SK-N-DZ (cell line): Measurements from ENCODE around the gene PHLPP1.
A peak's percentile ranks its signal among the peaks of the same experiment; 100 is the strongest.

Experiments
- DNase-seq: peaks from one replicate; pipeline ENCODE4 v3.0.0-alpha.2; 2015; ENCODE audit warnings: low spot score

PHLPP1 gene

DNA sequence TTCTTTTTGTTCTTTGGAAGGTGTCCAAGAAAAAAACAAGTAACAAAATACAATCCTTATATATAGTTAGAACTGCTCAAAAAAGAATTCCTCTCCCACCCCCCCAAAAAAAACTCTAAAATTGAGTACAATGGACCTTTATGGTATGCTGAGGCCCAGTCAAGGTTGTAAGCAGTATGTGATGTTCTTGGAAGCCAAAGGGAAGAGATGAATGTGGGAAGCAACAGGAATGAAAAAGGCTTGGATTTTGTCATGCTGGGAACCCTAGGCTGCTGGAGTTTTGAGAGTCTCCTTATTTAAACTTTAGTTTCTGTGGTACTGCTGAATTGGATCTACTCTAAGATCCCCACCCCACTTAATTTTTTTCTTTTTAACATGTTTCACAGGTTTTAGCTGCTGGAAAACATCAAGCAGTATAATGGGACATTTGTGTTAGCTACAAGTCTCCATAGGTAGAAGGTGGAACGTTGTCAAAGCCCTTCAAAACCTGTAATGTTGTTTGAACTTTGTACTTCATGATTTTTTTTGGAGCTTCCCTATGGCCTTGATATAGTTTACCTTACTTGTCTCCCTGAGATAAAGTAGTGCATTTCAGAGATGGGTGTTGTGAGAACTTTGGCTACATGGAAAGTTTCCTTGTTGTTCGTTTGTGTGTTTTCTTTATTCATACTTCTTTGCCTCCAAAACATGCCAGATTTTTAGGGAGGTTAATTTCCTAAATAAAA is 57.7 kb downstream of the PHLPP1 start:
- no peak for DNase-seq

DNA sequence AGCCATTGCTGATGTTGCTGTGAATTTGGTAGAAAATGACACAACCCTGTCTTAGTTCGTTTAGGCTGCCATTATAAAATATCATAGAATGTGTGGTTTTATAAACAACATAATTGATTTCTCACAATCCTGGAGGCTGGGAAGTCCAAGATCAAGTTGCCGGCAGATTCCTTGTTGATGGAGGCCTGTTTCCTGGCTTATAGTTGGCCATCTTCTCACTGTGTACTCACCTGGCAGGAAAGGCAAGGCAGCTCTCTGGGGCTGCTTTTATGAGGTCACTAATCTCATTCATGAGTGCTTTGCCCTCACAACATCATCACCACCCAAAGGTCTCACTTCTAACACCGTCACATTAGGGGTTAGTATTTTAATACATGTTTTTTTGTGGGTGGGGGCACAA is 58.4 kb downstream of the PHLPP1 start:
- no peak for DNase-seq

DNA sequence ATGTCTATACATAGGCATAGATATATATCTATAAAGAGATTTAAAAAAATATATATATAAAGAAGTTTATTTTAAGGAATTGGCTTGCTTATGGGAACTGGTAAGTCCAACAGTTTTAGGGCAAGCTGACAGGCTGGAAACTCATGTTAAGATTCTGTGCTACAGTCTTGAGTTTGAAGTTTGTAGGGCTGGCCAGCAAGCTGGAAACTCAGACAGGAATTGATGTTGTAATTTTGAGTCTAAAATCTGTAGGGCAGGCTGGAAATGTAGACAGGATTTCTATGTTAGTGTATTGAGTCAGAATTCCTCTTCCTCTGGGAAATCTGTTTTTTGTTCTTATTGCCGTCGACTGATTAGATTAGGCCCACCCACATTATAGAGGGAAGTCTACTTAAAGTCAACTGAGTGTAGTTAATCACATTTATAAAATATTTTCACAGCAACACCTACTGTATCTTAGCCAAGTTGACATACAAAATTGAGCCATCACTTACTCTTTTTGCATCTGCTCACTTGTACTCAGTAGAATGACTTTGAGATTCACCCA is 60.8 kb downstream of the PHLPP1 start:
- no peak for DNase-seq

DNA sequence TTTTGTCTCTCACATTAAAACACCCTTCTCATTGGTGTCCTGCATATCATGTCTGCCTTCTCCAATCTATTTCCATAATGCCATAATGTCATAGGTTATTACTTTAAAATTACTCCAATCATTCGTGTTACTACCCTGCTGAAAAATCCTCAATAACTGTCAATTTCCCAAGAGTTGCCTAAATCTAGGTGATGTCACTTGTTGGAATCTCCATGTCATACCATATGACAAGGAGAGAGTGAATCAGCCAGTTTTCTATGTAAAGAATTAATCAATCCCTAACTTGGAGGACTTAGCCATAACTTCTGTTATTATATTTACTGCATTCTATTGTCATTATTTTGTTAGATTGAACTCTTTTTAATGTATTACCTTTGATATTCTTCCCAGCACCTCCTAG is 62.5 kb downstream of the PHLPP1 start:
- no peak for DNase-seq

DNA sequence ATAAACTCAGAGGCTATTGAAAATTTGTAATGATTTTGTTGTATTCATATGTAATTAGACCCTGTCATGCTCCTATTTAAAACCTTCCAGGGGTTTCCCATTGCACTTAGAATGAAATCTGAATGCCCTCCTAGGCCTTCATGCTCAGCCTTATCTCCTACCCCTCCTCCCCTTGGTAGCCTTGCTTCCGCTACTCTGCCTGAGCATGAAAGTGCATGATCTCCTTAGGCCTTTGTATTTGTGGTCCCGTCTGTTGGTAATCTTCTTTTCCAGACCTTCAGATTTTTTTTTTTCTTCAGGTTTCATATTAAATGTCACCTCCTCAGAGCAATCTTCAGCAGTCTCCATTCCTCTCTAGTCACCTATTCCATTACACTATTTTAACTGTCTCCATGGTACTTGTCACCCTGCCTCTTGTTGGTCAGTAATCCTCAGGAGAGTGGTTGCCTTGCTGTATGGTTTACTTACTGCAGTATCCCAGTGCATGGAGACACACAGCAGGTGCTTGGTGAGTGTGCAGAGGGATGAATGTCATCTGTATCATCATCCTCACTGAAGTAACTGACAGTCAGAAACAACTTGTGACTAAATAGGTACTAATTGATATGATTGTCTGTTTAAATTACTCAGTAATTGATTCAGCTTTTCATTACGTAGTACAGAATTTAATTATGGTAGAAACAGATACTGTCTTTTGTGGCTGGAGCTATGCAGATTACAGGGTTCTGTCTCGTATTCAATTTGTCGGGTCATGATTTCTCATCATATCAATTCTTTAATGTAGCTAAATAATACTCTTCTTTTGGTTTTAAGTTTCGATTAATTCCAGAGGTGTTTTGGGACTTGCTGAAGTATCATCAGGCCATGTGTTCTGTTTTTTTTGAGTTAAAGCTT is 63.9 kb downstream of the PHLPP1 start:
- DNase-seq = peak; percentile 87

DNA sequence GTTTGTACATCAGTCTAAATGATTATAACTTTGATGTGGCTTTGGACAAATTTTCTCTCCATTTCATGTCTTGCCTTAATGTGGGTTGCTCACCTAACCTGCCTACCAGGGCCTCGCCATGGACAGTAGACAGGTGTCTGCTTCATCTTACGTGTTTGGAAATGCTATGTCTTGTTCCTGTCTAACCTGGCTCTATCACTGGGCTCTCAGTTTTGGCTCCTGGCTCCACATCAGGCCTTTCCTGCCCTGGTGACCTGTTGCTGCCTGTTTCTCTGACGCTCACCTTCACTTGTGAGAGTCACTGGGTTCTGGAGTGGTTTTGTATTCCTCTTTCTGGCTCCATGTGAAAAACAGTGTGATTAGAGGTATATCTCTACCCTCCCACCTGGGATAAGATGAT is 65.9 kb downstream of the PHLPP1 start:
- no peak for DNase-seq

DNA sequence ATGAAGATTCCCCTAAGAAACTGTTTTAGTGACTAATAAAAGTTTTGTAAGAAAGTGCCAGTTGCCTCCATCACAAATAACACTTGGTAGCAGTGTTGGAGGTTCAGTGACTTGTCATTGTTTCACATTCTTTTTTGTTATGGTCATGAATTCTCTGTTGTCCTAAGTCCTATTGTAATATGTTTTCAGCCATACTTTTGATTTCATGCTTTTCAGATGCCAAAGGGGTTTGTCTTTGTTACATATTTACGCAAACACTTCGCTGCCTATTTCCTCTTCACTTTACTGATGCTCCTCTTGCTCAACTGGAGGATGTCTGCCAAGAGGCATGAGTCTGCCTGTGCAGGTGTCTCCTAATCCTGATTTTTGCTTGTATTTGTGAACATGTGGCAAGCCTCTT is 66.6 kb downstream of the PHLPP1 start:
- DNase-seq = no peak

DNA sequence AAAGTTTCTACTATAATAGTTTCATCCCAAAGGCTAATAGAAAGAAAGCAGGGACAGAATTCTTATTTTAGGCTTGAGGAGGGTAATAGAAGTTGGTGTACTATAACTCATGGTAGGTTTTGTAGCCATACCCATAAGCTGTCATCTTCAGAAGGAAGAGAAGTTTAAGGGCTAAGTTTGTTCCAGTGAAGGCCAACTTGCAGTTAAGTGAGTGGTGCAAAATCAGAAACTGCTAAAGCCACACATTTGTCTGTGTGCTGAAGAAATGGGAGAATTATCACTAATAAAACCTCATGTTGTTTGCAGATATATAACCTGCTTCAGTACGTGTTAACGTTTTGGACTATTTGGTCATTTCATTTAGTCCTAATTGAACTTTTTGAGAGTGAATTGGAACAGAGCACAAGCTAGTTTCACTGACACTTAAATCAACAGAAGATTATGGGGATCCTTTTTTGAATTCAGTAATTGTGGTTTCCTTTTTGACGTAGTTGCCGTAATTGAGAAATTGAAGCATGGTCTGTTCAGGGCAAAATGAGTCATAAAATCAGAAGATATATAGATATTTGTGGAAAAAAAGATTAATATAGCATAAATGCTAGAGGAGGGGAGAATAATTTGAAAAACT is 69.1 kb downstream of the PHLPP1 start:
- no peak for DNase-seq

DNA sequence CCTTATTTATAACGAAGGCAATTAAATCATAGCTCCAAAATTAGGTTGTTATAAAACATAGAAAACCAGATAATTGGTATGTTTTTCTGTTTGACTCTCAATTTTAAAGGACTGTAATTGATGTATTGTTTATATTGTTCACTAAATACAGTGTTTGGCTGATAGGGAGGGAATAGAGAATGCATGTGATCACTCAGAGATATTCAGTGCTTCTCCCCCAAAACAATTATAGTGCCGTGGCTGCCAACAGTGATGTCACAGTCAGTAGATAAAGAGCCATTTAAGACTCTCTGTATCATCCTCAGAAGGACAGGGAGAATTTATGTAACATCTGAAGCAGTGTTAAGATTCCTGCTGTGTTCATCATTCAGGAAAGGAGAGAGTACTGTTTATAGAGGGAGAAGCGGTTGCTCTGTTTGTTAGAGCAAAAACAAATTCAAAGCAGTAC is 69.6 kb downstream of the PHLPP1 start:
- no peak for DNase-seq

DNA sequence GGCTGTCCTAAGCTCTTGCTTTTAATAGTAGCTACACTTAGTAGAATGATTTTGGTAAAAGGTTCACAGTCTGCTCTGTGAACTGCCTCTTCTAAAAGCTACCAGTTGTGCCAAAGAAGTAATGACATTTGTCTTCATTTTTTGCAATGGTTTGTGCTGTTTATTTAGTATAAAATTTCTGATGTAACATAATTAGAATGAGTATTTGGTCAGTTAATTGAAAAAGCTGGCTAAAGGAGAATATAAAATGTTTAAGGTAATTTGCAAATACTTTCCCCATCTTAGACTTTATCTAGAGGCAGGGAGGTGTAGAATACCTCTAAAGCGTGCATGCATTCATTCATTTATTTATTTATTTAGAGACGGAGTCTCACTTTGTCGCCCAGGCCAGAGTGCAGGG is 71.3 kb downstream of the PHLPP1 start:
- no peak for DNase-seq

DNA sequence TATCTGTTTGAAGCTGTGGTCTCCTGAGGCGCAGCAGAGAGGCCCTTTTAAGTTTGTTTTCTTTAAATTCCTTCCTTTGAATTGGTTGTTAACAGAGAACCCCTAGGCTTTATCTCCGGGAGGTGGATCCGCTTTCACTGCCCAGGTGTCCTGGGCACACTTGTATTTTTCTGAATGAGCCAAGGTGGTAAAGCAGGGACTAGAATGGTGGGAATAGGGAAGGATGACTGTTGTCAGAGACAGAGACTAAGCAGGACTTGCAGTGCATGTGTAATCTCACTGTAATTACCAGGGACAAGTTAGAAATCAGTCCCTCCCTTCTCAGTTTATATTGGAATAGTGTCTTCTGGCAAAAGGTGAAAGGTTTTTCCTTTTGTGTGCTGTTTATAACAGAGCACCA is 72.8 kb downstream of the PHLPP1 start:
- DNase-seq = peak; percentile 70

DNA sequence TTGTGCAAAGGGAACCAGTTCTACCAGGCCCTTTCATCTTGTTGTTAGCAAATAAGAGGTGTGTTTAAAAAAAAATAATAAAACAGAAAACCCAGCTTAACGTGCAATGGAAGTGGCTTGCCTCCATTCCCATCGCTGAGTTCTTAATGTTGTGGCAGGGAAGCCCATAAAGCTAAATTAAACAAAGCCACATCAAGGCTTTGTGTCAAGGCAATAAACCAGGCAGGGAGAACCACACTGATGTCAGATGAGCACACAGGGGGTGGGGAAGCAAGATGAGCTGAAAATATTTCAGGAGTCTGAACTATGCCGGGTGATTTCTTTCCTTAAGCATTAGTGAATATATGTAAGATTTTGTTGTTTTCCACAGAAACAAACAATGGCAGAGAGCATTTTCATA is 73.5 kb downstream of the PHLPP1 start:
- DNase-seq = no peak

DNA sequence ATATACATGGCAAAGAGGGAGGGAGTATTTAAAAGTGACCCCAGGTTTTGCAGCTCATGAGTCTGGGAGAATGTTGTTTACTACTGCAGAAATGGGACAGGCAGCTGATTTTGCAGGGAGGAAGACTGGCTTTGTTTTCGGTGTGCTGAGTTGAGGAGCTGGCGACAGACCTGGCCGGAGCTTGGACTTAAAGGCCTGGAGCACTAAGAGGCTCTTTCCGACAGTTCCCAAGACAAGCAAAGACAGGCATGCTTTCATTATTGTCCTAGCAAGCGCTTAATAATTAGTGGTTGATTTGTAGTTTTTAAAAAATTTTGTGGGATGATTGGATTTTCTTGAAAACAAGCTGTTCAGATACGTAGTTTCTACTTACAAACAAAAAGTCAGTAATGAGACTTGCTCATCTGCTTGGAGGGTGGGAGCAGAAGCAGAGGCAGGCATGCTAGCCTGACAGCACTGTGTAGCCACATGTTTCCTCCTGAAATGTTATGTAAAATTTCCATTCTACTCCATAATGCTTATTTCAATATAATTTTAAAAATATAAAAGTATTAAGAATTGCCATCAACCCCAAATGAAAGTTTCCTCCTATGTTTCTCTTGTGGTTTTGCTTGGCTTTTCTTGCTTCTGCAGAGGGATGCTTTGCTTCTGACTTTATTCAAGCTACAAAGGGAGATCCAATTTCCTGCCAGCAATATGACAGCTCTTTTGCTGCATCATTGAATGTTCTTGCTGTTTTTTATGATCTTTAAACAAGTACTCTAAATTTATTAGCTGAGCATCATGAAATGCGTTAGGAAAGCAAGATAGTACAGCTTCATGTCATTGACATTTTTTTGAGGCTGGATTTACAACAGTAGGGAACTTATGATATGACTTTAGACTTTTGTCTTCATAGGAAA is 75.8 kb downstream of the PHLPP1 start:
- DNase-seq = no peak

DNA sequence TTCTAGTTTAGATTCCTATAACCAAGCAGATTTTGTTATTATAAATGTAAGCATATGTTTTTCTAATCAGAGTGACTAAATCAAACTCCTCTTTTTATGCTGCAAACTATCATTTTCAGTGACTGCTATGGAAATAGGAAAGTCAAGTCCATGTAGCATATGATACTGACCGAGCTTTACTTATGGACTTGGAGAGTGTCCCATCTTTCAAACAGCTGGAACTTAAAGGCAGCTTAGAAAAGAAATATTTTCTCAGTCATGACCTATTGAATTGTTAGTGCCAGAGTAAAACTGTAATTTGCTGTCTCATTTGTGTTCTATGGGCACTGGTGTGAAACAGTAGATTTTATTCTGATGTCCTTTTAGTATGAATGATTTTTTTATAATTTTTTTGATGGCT is 76.7 kb downstream of the PHLPP1 start:
- no peak for DNase-seq

DNA sequence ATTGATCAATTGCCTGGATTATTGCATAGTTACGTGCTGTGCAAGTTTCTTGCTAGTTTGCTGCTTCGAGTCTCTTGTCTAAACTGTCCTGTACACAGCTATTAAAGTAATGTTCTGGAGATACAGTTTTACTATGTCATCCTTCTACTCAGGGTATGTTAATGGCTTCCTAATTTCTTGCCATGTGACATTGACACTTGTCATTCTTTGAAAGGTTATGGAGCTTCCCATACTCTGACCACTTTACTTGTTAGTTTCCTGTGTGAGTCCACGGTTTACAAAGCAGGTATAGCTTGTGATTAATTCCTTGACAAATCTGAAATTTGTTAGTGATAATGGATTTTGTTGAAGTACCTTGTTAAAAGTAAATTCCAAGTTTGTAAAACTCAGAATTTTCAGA is 80.5 kb downstream of the PHLPP1 start:
- DNase-seq = no peak

DNA sequence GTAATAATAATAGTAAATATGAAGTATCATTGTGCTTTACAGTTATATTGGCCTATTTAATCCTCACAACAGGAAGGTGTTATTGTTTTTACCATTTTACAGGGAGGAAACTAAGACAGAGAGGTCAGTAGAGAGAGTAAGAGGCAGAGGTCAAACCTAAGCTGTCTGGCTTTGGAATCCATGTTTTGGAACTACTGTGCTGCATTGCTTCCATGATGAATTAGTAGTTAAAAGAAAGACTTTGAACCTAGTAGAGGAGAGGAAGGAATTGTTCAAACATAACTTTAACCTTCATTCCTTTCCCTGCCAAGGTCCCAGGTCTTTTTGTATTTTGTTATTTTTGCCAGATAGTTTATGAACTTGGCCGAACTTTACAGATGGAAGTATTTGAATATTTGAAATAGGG is 80.9 kb downstream of the PHLPP1 start:
- DNase-seq = no peak

DNA sequence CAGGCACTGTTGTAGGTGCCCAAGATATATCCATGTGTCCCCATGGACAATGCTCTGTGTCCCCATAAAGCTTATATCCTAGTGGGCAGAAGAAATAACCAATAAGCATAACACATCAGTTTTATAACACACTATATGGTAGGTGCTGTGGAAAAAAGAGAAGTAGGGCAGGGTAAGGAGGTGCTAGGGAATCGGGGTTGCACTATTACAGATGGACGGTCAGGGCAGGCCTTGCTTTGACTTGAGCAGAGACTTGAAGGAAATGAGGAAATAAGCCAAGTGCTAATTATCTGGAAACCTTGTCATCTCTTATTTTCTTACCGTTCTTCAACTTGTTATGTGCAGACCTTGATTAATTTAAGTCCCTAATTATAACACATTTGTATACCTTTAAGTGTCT is 82.0 kb downstream of the PHLPP1 start:
- no peak for DNase-seq

DNA sequence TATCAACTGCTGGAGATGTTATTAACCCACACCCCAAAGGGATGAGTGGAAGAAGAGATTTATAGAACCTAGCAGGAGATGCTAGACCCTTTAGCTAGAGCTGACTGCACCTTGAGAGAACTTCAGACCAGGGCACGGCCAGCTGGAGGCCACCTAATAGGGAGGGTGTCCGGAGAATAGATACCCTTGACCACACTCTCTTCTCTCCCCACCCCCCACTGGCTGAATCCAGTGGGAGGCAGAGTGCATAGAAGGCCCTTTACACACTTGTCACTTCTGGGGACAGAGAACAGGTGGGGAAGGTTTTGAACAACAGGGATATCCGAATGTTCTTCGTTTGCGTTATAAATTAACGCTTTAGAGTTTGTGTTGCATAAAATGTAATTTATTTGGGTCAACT is 84.6 kb downstream of the PHLPP1 start:
- no peak for DNase-seq

DNA sequence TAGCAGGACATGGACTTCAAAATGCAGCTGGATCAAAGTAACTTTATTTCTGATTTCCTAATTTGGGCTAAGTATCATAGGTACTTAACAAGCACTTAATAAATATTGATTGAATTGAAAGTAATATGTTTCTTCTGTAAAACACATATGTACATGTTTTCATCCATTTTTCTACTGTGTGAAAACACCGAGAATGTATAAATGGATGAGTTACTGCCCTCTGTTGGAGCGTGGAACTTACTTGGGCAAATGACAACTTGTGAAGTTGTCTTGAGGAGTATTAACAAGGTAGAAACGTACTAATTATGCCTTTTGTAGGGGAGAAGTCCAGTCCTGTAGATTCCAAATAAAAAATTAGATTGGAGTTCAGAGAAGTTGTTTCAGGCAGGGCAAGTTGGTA is 87.2 kb downstream of the PHLPP1 start:
- no peak for DNase-seq

DNA sequence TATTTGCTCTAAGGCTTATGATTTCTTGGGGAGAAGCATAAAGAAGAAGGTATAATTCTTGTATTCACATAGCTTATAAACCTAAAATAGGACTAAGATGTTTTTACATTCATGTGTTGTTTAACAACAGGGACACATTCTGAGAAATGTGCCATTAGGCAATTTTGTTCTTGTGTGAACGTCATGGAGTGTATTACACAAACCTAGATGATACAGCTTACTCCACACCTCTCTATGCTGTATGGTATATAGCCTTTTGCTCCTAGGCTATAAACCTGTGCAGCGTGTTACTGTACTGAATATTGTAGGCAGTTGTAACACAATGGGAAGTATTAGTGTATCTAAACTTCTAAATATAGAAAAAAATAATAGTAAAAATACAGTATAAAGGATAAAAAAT is 92.1 kb downstream of the PHLPP1 start:
- no peak for DNase-seq

DNA sequence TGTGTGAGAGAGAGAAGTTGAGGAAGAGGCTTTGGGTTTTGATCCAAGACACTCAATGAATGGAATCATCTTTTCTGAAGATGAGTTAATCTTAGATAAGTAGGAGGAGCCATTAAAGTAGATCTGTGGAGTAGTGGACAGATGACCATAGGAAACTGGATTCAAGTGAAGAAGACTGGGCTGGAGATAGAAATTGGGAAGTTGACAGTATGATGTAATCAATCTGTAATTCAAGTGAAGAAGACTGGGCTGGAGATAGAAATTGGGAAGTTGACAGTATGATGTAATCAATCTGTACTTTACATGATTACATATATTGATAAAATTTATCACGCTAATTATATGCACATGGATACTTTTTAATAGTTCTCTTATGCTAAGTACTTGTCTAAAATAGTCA is 92.8 kb downstream of the PHLPP1 start:
- DNase-seq = no peak
